Measurements from ENCODE around the gene NLGN1.

Gene NLGN1

DNA sequence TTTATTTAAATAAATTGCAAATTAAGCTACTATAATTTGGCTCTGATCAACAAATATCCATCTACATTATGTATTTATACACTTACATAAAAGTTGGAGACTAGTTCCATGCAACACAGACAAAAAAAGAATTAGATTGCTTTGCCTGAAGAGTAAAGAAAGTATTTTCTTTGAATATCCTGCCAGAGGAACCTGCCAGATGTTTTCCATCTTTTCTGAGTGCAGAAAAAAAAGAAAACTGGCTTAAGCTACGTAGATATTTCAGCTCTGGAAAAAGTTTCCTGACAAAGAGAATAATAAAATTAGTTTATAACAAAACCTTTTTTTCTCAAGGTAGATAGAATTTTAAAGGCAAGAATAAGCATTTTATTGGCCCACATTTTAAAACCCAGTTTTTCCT, 854.1 kb downstream of the NLGN1 start:
- H3K36me3 ChIP-seq (ENCODE audit: control insufficient read depth, insufficient read depth, low read length): no peaks in the 10 kb centered on the region
- TF ChIP-seq, protein P1, sequence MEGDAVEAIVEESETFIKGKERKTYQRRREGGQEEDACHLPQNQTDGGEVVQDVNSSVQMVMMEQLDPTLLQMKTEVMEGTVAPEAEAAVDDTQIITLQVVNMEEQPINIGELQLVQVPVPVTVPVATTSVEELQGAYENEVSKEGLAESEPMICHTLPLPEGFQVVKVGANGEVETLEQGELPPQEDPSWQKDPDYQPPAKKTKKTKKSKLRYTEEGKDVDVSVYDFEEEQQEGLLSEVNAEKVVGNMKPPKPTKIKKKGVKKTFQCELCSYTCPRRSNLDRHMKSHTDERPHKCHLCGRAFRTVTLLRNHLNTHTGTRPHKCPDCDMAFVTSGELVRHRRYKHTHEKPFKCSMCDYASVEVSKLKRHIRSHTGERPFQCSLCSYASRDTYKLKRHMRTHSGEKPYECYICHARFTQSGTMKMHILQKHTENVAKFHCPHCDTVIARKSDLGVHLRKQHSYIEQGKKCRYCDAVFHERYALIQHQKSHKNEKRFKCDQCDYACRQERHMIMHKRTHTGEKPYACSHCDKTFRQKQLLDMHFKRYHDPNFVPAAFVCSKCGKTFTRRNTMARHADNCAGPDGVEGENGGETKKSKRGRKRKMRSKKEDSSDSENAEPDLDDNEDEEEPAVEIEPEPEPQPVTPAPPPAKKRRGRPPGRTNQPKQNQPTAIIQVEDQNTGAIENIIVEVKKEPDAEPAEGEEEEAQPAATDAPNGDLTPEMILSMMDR (IDR thresholded peaks at IDR 0.05; ENCODE audit: insufficient read depth, low read length, poor library complexity, severe bottlenecking): no peak
- H3K27me3 ChIP-seq (replicated peaks; ENCODE audit: control insufficient read depth, insufficient read depth, low read length): no peaks in the 10 kb centered on the region
- H3K4me3 ChIP-seq (replicated peaks; ENCODE audit: low read depth, low read length): no peak overlapping the region
- no peak for DNase-seq (ENCODE audit: extremely low read depth, insufficient read length)

DNA sequence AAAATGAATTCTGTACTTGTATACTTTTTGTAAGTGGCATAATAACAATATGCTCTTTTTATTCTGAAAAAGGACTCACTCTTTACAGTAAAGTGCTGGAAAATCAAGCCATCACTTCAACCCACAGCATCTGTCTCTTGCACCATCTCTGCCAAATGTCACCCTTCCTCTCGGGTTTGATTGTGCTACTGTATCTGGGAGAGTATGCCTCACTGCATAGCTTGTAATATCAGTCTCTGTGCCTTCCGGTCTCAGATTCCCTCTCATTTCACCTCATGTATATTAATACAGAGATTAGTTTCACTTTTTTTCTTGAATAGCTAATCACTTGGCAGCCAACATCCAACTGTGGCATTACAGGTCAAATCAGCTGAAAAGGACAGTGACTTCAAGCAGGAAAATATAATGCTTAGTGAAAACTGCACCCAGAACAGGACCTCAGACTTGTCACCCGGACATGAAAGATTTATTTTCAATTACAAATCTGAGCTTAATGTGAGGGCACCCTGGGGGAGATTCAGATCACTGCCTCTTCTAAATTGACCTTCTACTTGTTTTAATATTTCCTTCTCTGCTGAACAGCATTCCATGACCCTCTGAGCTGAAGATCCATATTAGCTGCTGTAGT, 855.8 kb downstream of the NLGN1 start:
- TF ChIP-seq, protein P1 (IDR thresholded peaks at IDR 0.05; ENCODE audit: insufficient read depth, low read length, poor library complexity, severe bottlenecking): no peak
- no peaks in the 10 kb centered on the region for H3K27me3 ChIP-seq (replicated peaks; ENCODE audit: control insufficient read depth, insufficient read depth, low read length)
- no peaks in the 10 kb centered on the region for H3K36me3 ChIP-seq (ENCODE audit: control insufficient read depth, insufficient read depth, low read length)
- no peak for DNase-seq (ENCODE audit: extremely low read depth, insufficient read length)
- H3K4me3 ChIP-seq (replicated peaks; ENCODE audit: low read depth, low read length): no peak overlapping the region

DNA sequence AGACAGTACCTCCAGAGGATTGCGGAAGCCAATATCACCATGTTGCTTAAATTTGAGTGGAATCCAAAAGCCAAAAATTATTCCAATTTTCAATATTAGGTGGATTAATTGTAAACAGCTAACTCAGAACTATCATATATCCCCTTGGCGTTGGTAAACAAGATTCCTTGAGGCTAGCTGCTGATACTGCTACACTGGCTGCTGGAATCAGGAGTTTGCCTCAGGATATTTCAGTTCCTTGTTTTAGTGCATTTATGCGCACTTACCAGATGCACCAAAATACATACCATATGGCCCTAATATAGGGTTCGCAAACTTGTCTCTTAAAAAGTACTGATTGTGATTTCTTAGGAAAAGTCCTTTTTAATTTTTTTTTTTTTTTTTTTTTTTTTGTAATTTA, 856.4 kb downstream of the NLGN1 start:
- Histone ChIP-seq H3K4me3 (replicated peaks; ENCODE audit: low read depth, low read length) (no peak overlapping the region), H3K36me3 (ENCODE audit: control insufficient read depth, insufficient read depth, low read length) (no peaks in the 10 kb centered on the region), H3K27me3 (replicated peaks; ENCODE audit: control insufficient read depth, insufficient read depth, low read length) (no peaks in the 10 kb centered on the region)
- TF ChIP-seq, protein P1 (IDR thresholded peaks at IDR 0.05; ENCODE audit: insufficient read depth, low read length, poor library complexity, severe bottlenecking): no peak
- no peak for DNase-seq (ENCODE audit: extremely low read depth, insufficient read length)

DNA sequence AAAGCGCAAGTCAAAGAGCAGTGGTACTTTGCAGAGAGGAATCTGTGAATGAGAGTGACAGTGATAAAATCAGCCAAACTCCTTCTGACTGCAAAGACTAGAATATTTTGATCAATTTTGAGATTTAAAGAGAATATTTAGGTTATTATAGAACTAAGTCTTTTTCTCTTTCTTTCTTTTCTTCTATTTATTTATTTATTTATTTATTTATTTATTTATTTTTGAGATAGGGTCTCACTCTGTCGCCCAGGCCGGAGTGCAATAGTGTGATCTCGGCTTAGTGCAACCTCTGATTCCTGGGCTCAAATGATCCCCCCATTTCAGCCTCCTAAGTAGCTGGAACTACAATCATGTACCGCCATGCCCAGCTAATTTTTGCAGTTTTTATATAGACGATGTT, 857.9 kb downstream of the NLGN1 start:
- no peaks in the 10 kb centered on the region for H3K36me3 ChIP-seq (ENCODE audit: control insufficient read depth, insufficient read depth, low read length)
- TF ChIP-seq, protein P1 (IDR thresholded peaks at IDR 0.05; ENCODE audit: insufficient read depth, low read length, poor library complexity, severe bottlenecking): no peak
- no peak for DNase-seq (ENCODE audit: extremely low read depth, insufficient read length)
- H3K4me3 ChIP-seq (replicated peaks; ENCODE audit: low read depth, low read length): no peak overlapping the region
- H3K27me3 ChIP-seq (replicated peaks; ENCODE audit: control insufficient read depth, insufficient read depth, low read length): no peaks in the 10 kb centered on the region

DNA sequence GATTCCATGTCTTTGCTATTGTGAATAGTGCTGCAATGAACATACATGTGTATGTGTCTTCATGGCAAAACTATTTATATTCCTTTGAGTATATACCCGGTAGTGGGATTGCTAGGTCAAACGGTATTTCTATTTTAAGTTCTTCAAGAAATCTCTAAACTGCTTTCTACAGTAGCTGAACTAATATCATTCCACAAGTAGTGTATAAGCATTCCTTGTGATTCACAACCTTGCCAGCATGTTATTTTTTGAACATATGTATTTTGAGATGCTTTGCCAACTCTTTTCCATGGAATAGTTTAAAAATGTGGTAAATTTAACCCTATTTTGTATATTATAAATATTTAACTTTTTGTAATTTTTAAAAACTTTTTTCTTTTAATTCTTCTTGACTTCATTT, 868.9 kb downstream of the NLGN1 start:
- Histone ChIP-seq H3K27me3 (replicated peaks; ENCODE audit: control insufficient read depth, insufficient read depth, low read length) (no peaks in the 10 kb centered on the region), H3K4me3 (replicated peaks; ENCODE audit: low read depth, low read length) (no peak overlapping the region), H3K36me3 (ENCODE audit: control insufficient read depth, insufficient read depth, low read length) (no peaks in the 10 kb centered on the region)
- DNase-seq (ENCODE audit: extremely low read depth, insufficient read length): no peak
- TF ChIP-seq, protein P1 (IDR thresholded peaks at IDR 0.05; ENCODE audit: insufficient read depth, low read length, poor library complexity, severe bottlenecking): no peak

DNA sequence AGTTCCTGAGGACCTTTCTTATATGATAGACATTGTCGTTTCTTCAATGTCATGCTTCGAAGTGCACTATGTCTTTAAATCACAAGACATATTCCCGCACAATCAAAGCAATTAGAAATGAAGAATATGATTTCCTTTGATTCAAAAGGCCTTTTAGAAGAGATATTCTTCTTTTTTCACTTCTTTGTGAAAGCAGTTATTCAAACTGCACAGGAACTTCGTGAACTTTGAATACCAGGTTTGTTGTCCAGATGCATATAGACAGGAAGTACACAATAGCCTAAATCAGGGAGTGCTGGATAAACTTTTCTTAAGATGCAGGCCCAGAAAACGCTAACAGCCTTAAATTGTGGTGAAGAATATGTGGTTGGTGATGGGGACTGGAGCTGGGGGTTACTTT, 870.5 kb downstream of the NLGN1 start:
- Histone ChIP-seq H3K36me3 (ENCODE audit: control insufficient read depth, insufficient read depth, low read length) (no peaks in the 10 kb centered on the region), H3K27me3 (replicated peaks; ENCODE audit: control insufficient read depth, insufficient read depth, low read length) (no peaks in the 10 kb centered on the region), H3K4me3 (replicated peaks; ENCODE audit: low read depth, low read length) (no peak overlapping the region)
- no peak for DNase-seq (ENCODE audit: extremely low read depth, insufficient read length)
- TF ChIP-seq, protein P1 (IDR thresholded peaks at IDR 0.05; ENCODE audit: insufficient read depth, low read length, poor library complexity, severe bottlenecking): no peak

All from GM06990 (cell line).